ENCODE results near the gene ABCA9.
"Not testable (repeated sequence)": the region's sequence is repeated elsewhere in the genome, so short reads cannot be mapped to it uniquely, and the experiment has no call there.

ABCA9 gene

DNA sequence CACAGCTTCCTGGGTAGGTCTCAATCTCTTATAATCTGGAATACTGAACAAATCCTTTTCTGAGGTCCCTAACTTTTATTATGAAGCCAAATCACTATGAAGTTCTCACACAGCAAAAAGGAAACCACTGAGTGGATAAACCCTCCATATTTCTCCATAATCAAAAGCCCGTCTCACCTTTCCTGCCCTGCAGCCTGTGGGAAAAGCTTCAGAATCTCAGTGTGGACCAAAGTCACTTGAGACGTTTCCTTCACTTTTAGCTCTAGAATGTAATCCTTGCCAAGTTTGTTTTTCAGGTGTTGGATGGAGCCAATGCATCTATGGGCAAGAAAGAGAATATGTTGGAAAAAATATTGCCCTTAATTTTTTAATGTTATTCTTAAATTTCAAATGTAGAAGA, 22.0 kb upstream of the ABCA9 start:
- no peaks in the 10 kb centered on the region for H3K36me3 ChIP-seq (replicated peaks in 1 of 2; ENCODE audit: control insufficient read depth in 2 of 2, insufficient read depth in 2 of 2, low read length in 2 of 2)
- WGBS, 2 donors (ENCODE audit: extremely low coverage in 2 of 2, insufficient read length in 2 of 2, insufficient replicate concordance in 1 of 2), result no CpG with 5 or more reads among the region's 2 CpGs

DNA sequence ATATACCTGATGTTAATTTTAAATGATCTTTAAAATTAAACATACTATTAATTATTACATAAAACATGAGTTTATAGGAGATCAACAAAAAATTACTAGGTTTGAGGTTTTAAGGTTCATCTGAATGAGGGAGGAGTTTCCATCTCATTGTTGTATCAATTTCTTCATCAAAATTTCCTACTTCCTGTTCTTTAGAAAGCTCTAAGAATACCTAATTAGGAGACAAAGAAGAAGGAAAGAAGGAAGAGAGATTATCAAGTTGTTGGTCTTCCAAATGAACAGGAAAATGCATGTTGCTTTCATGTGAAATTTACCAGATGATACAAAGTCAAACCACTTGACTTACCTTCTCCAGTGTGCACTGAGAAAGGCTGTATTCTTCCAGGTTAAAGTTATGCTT, 18.1 kb upstream of the ABCA9 start:
- no peak for DNase-seq (ENCODE audit: low spot score)
- Histone ChIP-seq H3K79me1 (ENCODE audit: low read depth, low read length) (no peaks in the 10 kb centered on the region), H3K4me1 (ENCODE audit: control insufficient read depth in 2 of 2, insufficient read depth in 1 of 2, low read depth in 1 of 2, low read length in 2 of 2) (no peaks in the 10 kb centered on the region), H3K4me3 (ENCODE audit: low read length in 2 of 2) (no peak overlapping the region), H4K91ac (ENCODE audit: low read depth, low read length, poor library complexity) (no peak overlapping the region), H3K9ac (ENCODE audit: low read depth, low read length, poor library complexity) (no peak overlapping the region), H2BK120ac (ENCODE audit: low read depth, low read length) (no peak overlapping the region), H3K9me3 (replicated peaks in 1 of 2; ENCODE audit: control insufficient read depth in 2 of 2, insufficient read depth in 1 of 2, low read depth in 1 of 2, low read length in 2 of 2) (peaks cover 3% of the 10 kb centered on the region in 2 donors), H4K8ac (ENCODE audit: low read depth, low read length) (no peak overlapping the region), H2AFZ (ENCODE audit: low read length) (no peak overlapping the region), H3K36me3 (replicated peaks in 1 of 2; ENCODE audit: control insufficient read depth in 2 of 2, insufficient read depth in 2 of 2, low read length in 2 of 2) (no peaks in the 10 kb centered on the region), H3K27me3 (ENCODE audit: control insufficient read depth in 3 of 3, insufficient read depth in 3 of 3, low read depth in 1 of 3, low read length in 3 of 3) (no peaks in the 10 kb centered on the region), H2BK12ac (ENCODE audit: low read length) (no peak overlapping the region), H2BK5ac (ENCODE audit: low read length) (no peak overlapping the region), H3K18ac (ENCODE audit: low read length) (no peak overlapping the region), H2AK5ac (ENCODE audit: low read depth, low read length) (no peak overlapping the region), H3K27ac (replicated peaks; ENCODE audit: low read length) (no peak overlapping the region), H3K23ac (ENCODE audit: low read depth, low read length, poor library complexity) (no peak overlapping the region), H3K4ac (ENCODE audit: low read length) (no peak overlapping the region), H3K4me2 (ENCODE audit: insufficient read depth, low read length, poor library complexity, severe bottlenecking) (no peak overlapping the region), H3K14ac (ENCODE audit: low read length) (no peak overlapping the region), H2BK15ac (ENCODE audit: low read length) (no peak overlapping the region)

More for the DNA sequence above, 22.0 kb upstream of the ABCA9 start:
- Histone ChIP-seq H2BK12ac (ENCODE audit: low read length) (no peak overlapping the region), H3K18ac (ENCODE audit: low read length) (no peak overlapping the region), H4K91ac (ENCODE audit: low read depth, low read length, poor library complexity) (no peak overlapping the region), H2AFZ (ENCODE audit: low read length) (no peak overlapping the region), H3K27me3 (ENCODE audit: control insufficient read depth in 3 of 3, insufficient read depth in 3 of 3, low read depth in 1 of 3, low read length in 3 of 3) (no peaks in the 10 kb centered on the region), H3K23ac (ENCODE audit: low read depth, low read length, poor library complexity) (no peak overlapping the region), H3K9ac (ENCODE audit: low read depth, low read length, poor library complexity) (no peak overlapping the region), H2BK15ac (ENCODE audit: low read length) (no peak overlapping the region), H3K4me2 (ENCODE audit: insufficient read depth, low read length, poor library complexity, severe bottlenecking) (no peak overlapping the region), H3K14ac (ENCODE audit: low read length) (no peak overlapping the region), H3K4me3 (ENCODE audit: low read length in 2 of 2) (no peak overlapping the region), H3K4me1 (ENCODE audit: control insufficient read depth in 2 of 2, insufficient read depth in 1 of 2, low read depth in 1 of 2, low read length in 2 of 2) (no peaks in the 10 kb centered on the region), H3K4ac (ENCODE audit: low read length) (no peak overlapping the region), H2AK5ac (ENCODE audit: low read depth, low read length) (no peak overlapping the region), H2BK120ac (ENCODE audit: low read depth, low read length) (no peak overlapping the region), H3K79me1 (ENCODE audit: low read depth, low read length) (no peaks in the 10 kb centered on the region), H3K9me3 (replicated peaks in 1 of 2; ENCODE audit: control insufficient read depth in 2 of 2, insufficient read depth in 1 of 2, low read depth in 1 of 2, low read length in 2 of 2) (peaks cover 3% of the 10 kb centered on the region in 2 donors), H2BK5ac (ENCODE audit: low read length) (no peak overlapping the region), H3K27ac (replicated peaks; ENCODE audit: low read length) (no peak overlapping the region), H4K8ac (ENCODE audit: low read depth, low read length) (no peak overlapping the region)
- no peak for DNase-seq (ENCODE audit: low spot score)

- no peak overlapping the region for H4K91ac ChIP-seq (ENCODE audit: low read depth, low read length, poor library complexity)
- no peak overlapping the region for H3K18ac ChIP-seq (ENCODE audit: low read length)
- no peaks in the 10 kb centered on the region for H3K4me1 ChIP-seq (ENCODE audit: control insufficient read depth in 2 of 2, insufficient read depth in 1 of 2, low read depth in 1 of 2, low read length in 2 of 2)
- H3K36me3 ChIP-seq (replicated peaks in 1 of 2; ENCODE audit: control insufficient read depth in 2 of 2, insufficient read depth in 2 of 2, low read length in 2 of 2), result no peaks in the 10 kb centered on the region
- H3K4ac ChIP-seq (ENCODE audit: low read length), result no peak overlapping the region
- H3K27ac ChIP-seq (replicated peaks; ENCODE audit: low read length), result no peak overlapping the region
- H2BK120ac ChIP-seq (ENCODE audit: low read depth, low read length), result no peak overlapping the region
- H3K4me2 ChIP-seq (ENCODE audit: insufficient read depth, low read length, poor library complexity, severe bottlenecking), result no peak overlapping the region
- no peak overlapping the region for H2AK5ac ChIP-seq (ENCODE audit: low read depth, low read length)
- no peak overlapping the region for H3K14ac ChIP-seq (ENCODE audit: low read length)
- no peaks in the 10 kb centered on the region for H3K27me3 ChIP-seq (ENCODE audit: control insufficient read depth in 3 of 3, insufficient read depth in 3 of 3, low read depth in 1 of 3, low read length in 3 of 3)
- no peak overlapping the region for H3K23ac ChIP-seq (ENCODE audit: low read depth, low read length, poor library complexity)
- H2BK5ac ChIP-seq (ENCODE audit: low read length), result no peak overlapping the region
- H3K79me1 ChIP-seq (ENCODE audit: low read depth, low read length), result no peaks in the 10 kb centered on the region
- H2AFZ ChIP-seq (ENCODE audit: low read length), result no peak overlapping the region
- no peak overlapping the region for H3K9ac ChIP-seq (ENCODE audit: low read depth, low read length, poor library complexity)
- H4K8ac ChIP-seq (ENCODE audit: low read depth, low read length), result no peak overlapping the region
- no peak for DNase-seq (ENCODE audit: low spot score)
- H3K4me3 ChIP-seq (ENCODE audit: low read length in 2 of 2), result no peak overlapping the region
- H2BK12ac ChIP-seq (ENCODE audit: low read length), result no peak overlapping the region
- H2BK15ac ChIP-seq (ENCODE audit: low read length), result no peak overlapping the region
- no peaks in the 10 kb centered on the region for H3K9me3 ChIP-seq (replicated peaks in 1 of 2; ENCODE audit: control insufficient read depth in 2 of 2, insufficient read depth in 1 of 2, low read depth in 1 of 2, low read length in 2 of 2)
Observed at GRCh38 chr17:69075823-69076222, 15.1 kb upstream of the ABCA9 start.

- H4K91ac ChIP-seq (ENCODE audit: low read depth, low read length, poor library complexity); H3K18ac ChIP-seq (ENCODE audit: low read length); H3K9me3 ChIP-seq (replicated peaks in 1 of 2; ENCODE audit: control insufficient read depth in 2 of 2, insufficient read depth in 1 of 2, low read depth in 1 of 2, low read length in 2 of 2); H3K14ac ChIP-seq (ENCODE audit: low read length); H2AFZ ChIP-seq (ENCODE audit: low read length); H2AK5ac ChIP-seq (ENCODE audit: low read depth, low read length); H2BK15ac ChIP-seq (ENCODE audit: low read length); H3K4me1 ChIP-seq (ENCODE audit: control insufficient read depth in 2 of 2, insufficient read depth in 1 of 2, low read depth in 1 of 2, low read length in 2 of 2); H4K8ac ChIP-seq (ENCODE audit: low read depth, low read length); H3K27me3 ChIP-seq (ENCODE audit: control insufficient read depth in 3 of 3, insufficient read depth in 3 of 3, low read depth in 1 of 3, low read length in 3 of 3); H2BK12ac ChIP-seq (ENCODE audit: low read length); H2BK120ac ChIP-seq (ENCODE audit: low read depth, low read length); H3K79me1 ChIP-seq (ENCODE audit: low read depth, low read length); H3K9ac ChIP-seq (ENCODE audit: low read depth, low read length, poor library complexity); H3K4me2 ChIP-seq (ENCODE audit: insufficient read depth, low read length, poor library complexity, severe bottlenecking); H3K4me3 ChIP-seq (ENCODE audit: low read length in 2 of 2); H3K23ac ChIP-seq (ENCODE audit: low read depth, low read length, poor library complexity); H2BK5ac ChIP-seq (ENCODE audit: low read length); H3K27ac ChIP-seq (replicated peaks; ENCODE audit: low read length); H3K4ac ChIP-seq (ENCODE audit: low read length); H3K36me3 ChIP-seq (replicated peaks in 1 of 2; ENCODE audit: control insufficient read depth in 2 of 2, insufficient read depth in 2 of 2, low read length in 2 of 2); DNase-seq (ENCODE audit: low spot score): not testable (repeated sequence)
Observed at GRCh38 chr17:69073392-69073791, 12.7 kb upstream of the ABCA9 start.

Measured in neuronal stem cell (in vitro differentiated cells).